Measurements from ENCODE around the gene TAF10.
A peak's percentile ranks its signal among the peaks of the same experiment; 100 is the strongest.

Gene TAF10

DNA sequence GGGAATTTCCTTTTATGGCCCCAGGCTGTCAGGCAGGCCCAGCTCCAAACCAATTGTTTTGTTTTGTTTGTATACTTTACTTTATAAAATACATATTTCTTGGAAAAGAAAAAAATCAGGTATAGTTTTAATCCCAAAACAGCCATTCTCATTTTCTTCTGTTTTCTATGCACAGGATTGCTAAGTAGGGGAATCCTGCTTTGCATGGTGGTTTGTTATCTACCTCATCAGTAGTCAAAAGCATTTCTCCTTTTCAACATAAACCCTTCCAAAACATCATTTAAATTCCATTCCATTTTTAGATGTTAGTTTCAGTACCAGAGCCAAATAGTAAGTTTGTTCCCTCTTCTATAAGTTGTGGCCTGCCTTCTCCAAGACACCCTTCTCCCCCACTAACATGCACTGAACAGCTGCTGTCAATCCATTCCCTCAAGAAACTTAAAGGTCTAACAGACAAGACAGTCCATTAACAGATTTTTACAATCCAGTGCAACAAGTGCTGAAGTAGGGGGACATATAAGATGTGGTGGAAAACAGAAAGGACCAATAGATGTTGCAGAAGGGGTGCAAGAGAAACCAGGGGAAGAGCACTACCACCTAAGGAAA lies 4.7 kb downstream of the TAF10 start:
- DNase-seq (ENCODE audit: low read depth) = no peak

- peak; percentile 55 for DNase-seq (ENCODE audit: low read depth)
Measured at GRCh38 chr11:6606471-6607189, 5.4 kb downstream of the TAF10 start.

DNA sequence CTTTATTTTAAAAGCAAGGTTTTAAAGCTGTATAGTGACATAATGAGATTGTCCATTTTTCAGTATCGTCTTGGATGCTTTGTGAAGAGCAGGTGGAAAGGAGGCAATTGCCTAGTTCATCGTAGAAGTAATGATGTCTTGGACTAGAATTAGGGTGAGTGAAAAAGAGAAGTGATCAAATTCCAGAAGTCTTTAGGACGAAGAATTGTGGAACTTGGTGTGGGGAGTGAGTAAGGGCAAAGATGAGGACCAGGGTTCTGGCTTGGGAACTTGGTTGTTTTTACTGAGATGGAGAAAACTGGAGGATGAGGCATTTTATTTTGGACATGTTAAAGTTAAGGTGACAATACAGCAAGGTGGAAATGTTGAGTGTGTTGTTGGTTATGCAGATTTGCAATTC lies 7.2 kb downstream of the TAF10 start:
- no peak for DNase-seq (ENCODE audit: low read depth)

GRCh38 chr11:6604081-6604626 lies 7.9 kb downstream of the TAF10 start:
- peak; percentile 30 for DNase-seq (ENCODE audit: low read depth)

DNA sequence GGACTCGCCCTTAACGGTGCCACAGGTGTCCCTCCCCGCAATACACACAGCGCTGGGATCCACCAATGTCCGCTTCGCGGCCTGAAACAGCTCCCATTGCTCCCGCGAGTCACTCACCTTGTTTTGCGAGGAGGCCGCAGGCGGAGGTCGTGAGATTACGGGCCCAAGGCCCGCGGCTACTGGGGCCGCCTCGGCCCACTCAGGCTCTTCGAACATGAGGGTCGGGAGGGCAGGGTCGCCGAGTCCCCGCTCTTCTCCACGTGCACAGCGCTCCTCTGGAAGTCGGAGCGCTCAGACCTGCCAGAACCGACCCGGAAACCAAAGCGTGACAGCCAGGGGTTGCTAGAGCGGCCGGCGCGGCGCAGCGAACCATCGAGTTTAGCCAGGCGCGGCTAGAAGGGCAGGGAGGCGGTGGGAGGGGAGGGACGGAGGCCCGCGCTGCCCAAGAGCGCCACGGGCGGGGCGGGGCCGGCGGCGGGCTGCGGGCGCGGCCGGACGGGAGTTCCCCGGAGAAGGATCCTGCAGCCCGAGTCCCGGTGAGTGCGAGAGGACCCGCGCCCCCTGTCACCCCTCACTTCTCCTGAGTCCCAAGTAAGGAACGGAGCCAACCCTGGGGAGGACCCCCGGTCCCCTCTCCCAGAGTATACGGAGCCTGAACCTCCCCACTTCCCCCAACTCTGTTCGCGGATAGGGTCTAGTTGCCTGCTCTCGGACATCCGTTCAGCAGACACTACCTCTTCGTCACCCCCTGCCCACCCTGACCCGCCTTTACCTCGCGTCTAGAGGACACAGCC lies 8.5 kb downstream of the TAF10 start, which contains the start of the genes ILK and RRP8:
Gene ILK (plus strand): TSS at position 488 of the 794 bp plus-strand sequence. CDS start 498 bp downstream, outside the sequence.
Gene RRP8 (minus strand): TSS at position 330 of the 794 bp plus-strand sequence. CDS start 114 bp downstream, at position 216.
- peak; percentile 86 for DNase-seq (ENCODE audit: low read depth)

DNA sequence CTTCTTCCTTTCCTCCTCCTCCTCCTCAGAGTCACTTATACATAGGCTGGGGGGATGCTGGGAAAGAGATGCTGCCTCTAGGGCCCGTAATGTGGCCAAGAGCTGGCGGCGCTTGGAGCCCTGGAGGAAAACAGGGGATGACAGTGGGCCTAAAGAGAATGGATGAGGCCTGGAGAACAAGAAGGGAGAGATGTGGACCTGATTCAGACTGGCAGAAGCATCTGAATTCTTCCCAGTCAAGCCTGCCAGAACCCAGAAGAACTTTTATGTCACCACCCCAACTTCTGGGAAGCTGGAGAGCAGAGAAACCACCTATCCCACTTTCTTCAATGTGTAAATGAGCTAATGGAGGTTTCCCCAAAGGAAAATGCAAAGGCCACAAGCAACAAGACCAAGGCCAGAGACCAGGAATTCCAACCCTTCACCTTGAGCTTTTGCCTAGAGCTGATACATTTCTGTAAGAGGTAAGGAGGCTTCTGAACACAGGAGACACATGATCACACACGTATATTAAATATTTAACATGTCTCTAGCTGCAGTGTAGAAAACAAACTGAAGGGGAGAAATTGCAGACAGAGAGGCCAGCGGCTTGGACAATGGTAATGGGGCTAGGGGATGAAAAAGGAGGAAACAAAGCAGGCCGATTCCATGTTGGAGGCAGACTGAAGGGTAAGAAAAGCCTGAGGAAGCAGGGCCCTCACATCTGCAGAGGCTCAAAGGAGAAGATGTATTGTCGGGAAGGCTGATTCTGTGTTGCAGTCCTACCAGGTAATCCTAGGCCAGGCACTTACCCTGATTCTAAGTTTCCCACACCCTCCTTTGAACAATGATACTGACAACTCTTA lies 9.7 kb downstream of the TAF10 start:
- DNase-seq (ENCODE audit: low read depth) = no peak

GRCh38 chr11:6601041-6601461 lies 11.0 kb downstream of the TAF10 start:
- DNase-seq (ENCODE audit: low read depth) = no peak

- DNase-seq (ENCODE audit: low read depth) = no peak
Measured at GRCh38 chr11:6599881-6600390, 12.1 kb downstream of the TAF10 start.

DNA sequence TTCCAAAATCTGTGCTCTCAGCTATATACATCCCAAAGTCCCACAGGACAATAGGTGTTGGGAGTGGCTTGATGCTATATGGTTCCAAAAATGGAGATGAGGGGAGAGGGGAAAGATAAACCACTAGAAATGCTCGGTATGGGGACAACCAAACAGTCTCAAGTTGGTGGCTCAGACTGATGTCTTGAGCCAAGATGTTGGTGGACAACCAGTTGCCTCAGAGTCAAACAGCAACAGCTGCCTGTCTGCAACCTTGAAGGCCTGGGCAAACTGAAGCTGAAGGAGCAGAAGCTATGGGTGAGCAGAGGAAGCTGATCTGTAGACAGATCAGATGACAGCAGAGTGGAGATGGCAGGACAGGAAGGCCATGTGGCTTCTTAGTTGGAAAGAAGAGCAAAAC lies 12.6 kb downstream of the TAF10 start:
- DNase-seq (ENCODE audit: low read depth) = no peak

DNA sequence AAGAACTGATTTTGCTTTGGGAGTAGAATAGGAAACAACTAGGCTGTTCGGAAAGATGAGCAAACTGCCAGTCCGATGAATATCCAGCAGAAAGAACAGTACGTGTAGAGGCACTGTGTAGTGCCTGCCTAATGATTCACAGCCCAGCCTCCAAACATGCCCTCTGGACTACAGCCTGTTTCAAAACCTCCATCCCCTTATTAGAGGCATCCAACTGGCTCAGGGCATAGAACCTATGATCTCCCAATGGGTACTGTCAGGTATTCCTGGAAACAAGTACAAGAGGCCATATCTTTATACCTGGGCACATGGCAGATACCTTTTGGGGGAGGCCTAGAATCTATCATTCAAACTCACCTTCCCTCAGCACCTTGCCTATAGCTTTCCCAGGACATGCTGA lies 13.5 kb downstream of the TAF10 start:
- DNase-seq (ENCODE audit: low read depth) = no peak

- DNase-seq (ENCODE audit: low read depth) = no peak
Measured at GRCh38 chr11:6596239-6596877, 15.7 kb downstream of the TAF10 start.

GRCh38 chr11:6594142-6594768 lies 17.8 kb downstream of the TAF10 start:
- DNase-seq (ENCODE audit: low read depth) = no peak

GRCh38 chr11:6588018-6588417 lies 24.0 kb downstream of the TAF10 start:
- DNase-seq (ENCODE audit: low read depth) = no peak

DNA sequence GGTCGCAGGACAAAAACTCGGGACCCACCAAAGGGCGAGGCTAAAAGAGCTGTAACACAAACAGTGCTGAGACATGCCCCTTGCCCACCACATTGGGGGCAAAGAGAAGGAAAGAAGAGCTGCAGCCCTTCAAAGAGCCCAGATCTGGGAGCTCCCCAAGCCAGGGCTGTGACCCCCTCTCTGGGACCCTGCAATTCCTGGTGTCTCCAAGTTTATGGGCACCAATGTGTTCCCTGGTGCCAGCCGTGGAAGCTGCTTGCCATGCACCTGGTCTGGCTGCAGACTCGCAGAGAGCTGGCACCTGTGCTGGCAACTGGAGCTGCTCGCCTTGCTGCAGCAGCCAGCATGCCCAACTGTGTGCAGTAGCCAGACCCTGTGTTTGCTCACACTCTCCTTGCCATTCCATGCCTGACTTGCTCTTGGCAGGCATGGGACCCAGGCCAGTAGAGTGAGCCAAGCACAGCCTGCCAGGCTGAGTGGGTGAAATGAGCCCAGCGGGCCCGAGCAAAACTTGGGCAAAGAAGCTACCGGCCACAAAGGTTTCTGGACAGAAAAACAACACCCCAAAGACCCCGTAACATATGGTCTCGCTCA lies 24.6 kb downstream of the TAF10 start:
- DNase-seq (ENCODE audit: low read depth) = no peak

- DNase-seq (ENCODE audit: low read depth) = no peak
Measured at GRCh38 chr11:6586434-6587359, 25.3 kb downstream of the TAF10 start.

- no peak for DNase-seq (ENCODE audit: low read depth)
Measured at GRCh38 chr11:6584528-6584927, 27.5 kb downstream of the TAF10 start.

DNA sequence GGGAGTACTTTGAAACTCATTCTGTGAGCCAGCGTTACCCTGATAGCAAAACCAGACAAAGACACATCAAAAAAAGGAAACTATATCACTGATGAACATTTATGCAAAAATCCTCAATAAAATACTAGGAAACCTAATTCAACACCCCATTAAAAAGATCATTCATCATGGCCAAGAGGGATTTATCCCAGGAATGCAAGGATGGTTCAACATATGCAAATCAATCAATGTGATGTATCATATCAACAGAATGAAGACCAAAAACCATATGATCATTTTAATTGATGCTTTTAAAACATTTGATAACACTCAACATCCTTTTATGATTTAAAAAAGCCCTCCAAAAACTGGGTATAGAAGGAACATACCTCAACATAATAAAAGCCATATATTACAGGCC lies 28.4 kb downstream of the TAF10 start:
- no peak for DNase-seq (ENCODE audit: low read depth)

DNA sequence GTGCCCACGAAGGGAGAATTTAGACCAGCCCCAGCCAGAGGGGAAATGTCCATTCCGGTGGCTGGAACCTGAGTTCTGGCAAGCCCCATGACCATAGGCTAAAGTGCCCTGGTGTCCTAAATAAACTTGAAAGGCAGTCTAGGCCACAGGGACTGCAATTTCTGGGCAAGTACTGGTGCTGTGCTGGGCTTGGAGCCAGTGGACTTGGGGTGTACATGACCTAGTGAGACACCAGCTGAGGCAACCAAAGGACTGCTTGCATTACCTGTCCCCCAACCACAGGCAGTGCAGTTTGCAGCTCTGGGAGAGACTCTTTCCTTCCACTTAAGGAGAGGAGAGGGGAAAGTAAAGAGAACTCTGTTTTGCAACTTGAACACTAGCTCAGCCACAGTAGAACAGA lies 32.3 kb downstream of the TAF10 start:
- no peak for DNase-seq (ENCODE audit: low read depth)

DNA sequence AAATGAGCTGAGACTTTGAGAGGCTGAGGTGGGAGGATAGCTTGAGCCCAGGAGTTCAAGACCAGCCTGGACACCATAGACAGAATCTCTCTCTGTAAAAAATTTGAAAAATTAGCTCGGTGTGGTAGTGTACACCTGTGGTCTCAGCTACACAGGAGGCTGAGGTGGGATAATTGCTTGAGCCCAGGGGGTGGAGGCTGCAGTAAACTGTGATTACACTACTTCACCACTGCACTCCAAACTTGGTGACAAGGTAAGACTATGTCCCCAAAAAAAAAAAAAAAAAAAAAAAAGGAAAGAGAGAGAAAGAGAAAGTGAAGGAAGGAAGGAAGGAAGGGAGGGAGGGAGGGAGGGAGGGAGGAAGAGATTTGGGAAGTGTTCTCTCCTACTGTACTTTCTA lies 33.9 kb downstream of the TAF10 start:
- no peak for DNase-seq (ENCODE audit: low read depth)

Measured in activated T-cell treated with anti-CD3 and anti-CD28 coated beads for 48 hours (primary cell).